H9 (cell line): Measurements from ENCODE around the gene SEMA6A. TPM values are rescaled to one million over a fixed set of nuclear protein-coding genes. Genes with fewer than 3 reads are reported as not detected.

Experiments
- DNase-seq: peaks from one replicate; pipeline ENCODE4 v3.0.0-alpha.2; 2017
- H2AFZ ChIP-seq: one replicate; pipeline ENCODE4 v1.6.1; 2013; ENCODE audit warnings: mild to moderate bottlenecking, low read length, control low read depth, moderate library complexity
- H2AK5ac ChIP-seq: 2 replicates; pipeline ENCODE4 v1.6.1; 2013; ENCODE audit warnings: low read length, control low read depth, mixed read lengths; ENCODE audit not compliant: insufficient read length
- H2BK120ac ChIP-seq: one replicate; pipeline ENCODE4 v1.6.1; 2013; ENCODE audit warnings: low read depth, mild to moderate bottlenecking, low read length, control low read depth, inconsistent platforms; ENCODE audit not compliant: poor library complexity, severe bottlenecking
- H2BK12ac ChIP-seq: 2 replicates; pipeline ENCODE4 v1.6.1; 2013; ENCODE audit warnings: low read length, control low read depth, mixed read lengths, low read depth; ENCODE audit not compliant: insufficient read length
- H2BK15ac ChIP-seq: 2 replicates; pipeline ENCODE4 v1.6.1; 2013; ENCODE audit warnings: low read depth, low read length, control low read depth
- H2BK20ac ChIP-seq: one replicate; pipeline ENCODE4 v1.6.1; 2013; ENCODE audit warnings: low read depth, mild to moderate bottlenecking, low read length, control low read depth, inconsistent platforms; ENCODE audit not compliant: poor library complexity, severe bottlenecking
- H2BK5ac ChIP-seq: 2 replicates; pipeline ENCODE4 v1.6.1; 2013; ENCODE audit warnings: low read length, control low read depth, mixed read lengths; ENCODE audit not compliant: insufficient read length
- H3K14ac ChIP-seq: 2 replicates; pipeline ENCODE4 v1.6.1; 2013; ENCODE audit warnings: low read length, control low read depth; ENCODE audit not compliant: insufficient read depth
- H3K18ac ChIP-seq: 2 replicates; pipeline ENCODE4 v1.6.1; 2013; ENCODE audit warnings: low read depth, mild to moderate bottlenecking, mixed read lengths, low read length, control low read depth; ENCODE audit not compliant: insufficient read length
- H3K23ac ChIP-seq: 2 replicates; pipeline ENCODE4 v1.6.1; 2013; ENCODE audit warnings: low read length, control low read depth, mixed read lengths, low read depth; ENCODE audit not compliant: insufficient read length
- H3K23me2 ChIP-seq: 2 replicates; pipeline ENCODE4 v1.6.1; 2013; ENCODE audit warnings: low read depth, mild to moderate bottlenecking, mixed read lengths, low read length, control low read depth; ENCODE audit not compliant: insufficient read length, poor library complexity, severe bottlenecking
- H3K27ac ChIP-seq: 2 replicates; pipeline ENCODE4 v1.5.1; 2013; ENCODE audit warnings: low read length, control low read depth, mixed read lengths, low read depth; ENCODE audit not compliant: insufficient read length
- H3K27me3 ChIP-seq: 2 replicates; pipeline ENCODE4 v1.6.1; 2013; ENCODE audit warnings: low read length, control low read depth, inconsistent platforms; ENCODE audit not compliant: insufficient read depth
- H3K4ac ChIP-seq: 2 replicates; pipeline ENCODE4 v1.6.1; 2013; ENCODE audit warnings: low read depth, mild to moderate bottlenecking, control low read depth, inconsistent platforms, low read length, moderate library complexity
- H3K4me1 ChIP-seq: 2 replicates; pipeline ENCODE4 v1.6.1; 2013; ENCODE audit warnings: low read length, control low read depth, inconsistent platforms; ENCODE audit not compliant: insufficient read depth
- H3K4me2 ChIP-seq: 2 replicates; pipeline ENCODE4 v1.6.1; 2013; ENCODE audit warnings: low read length, control low read depth, mixed read lengths; ENCODE audit not compliant: insufficient read length, insufficient read depth
- H3K56ac ChIP-seq: 2 replicates; pipeline ENCODE4 v1.6.1; 2013; ENCODE audit warnings: low read depth, mild to moderate bottlenecking, mixed read lengths, low read length, control low read depth; ENCODE audit not compliant: insufficient read length
- H3K79me1 ChIP-seq: 2 replicates; pipeline ENCODE4 v1.6.1; 2013; ENCODE audit warnings: low read depth, mild to moderate bottlenecking, moderate library complexity, low read length, control low read depth, inconsistent platforms; ENCODE audit not compliant: insufficient read depth, poor library complexity, severe bottlenecking
- H3K79me2 ChIP-seq: 2 replicates; pipeline ENCODE4 v1.6.1; 2013; ENCODE audit warnings: low read length, control low read depth, inconsistent platforms; ENCODE audit not compliant: insufficient read depth
- H3K9ac ChIP-seq: 2 replicates; pipeline ENCODE4 v1.6.1; 2013; ENCODE audit warnings: low read length, control low read depth, mixed read lengths; ENCODE audit not compliant: insufficient read length; ENCODE audit errors: extremely low read depth
- H3K9me3 ChIP-seq: one replicate; pipeline ENCODE4 v1.6.1; 2013; ENCODE audit warnings: low read depth, low read length, inconsistent platforms; ENCODE audit not compliant: control insufficient read depth
- H3T11ph ChIP-seq: one replicate; pipeline ENCODE4 v1.6.1; 2013; ENCODE audit warnings: mild to moderate bottlenecking, low read length, control low read depth, inconsistent platforms
- H4K20me1 ChIP-seq: one replicate; pipeline ENCODE4 v1.6.1; 2013; ENCODE audit not compliant: control insufficient read depth, insufficient read length, insufficient read depth
- H4K5ac ChIP-seq: 2 replicates; pipeline ENCODE4 v1.6.1; 2013; ENCODE audit warnings: low read depth, mild to moderate bottlenecking, mixed read lengths, low read length, control low read depth; ENCODE audit not compliant: insufficient read length
- H4K8ac ChIP-seq: replicated peaks from 2 replicates; pipeline ENCODE4 v1.6.1; 2013; ENCODE audit warnings: low read length, control low read depth, mixed read lengths, low read depth; ENCODE audit not compliant: insufficient read length
- H4K91ac ChIP-seq: 2 replicates; pipeline ENCODE4 v1.6.1; 2013; ENCODE audit warnings: low read depth, mild to moderate bottlenecking, moderate library complexity, mixed read lengths, low read length, control low read depth; ENCODE audit not compliant: insufficient read length
- H3K27ac Mint-ChIP-seq, 3 experiments: 2 replicates in 2 of 3; 3 replicates in 1 of 3; pipeline ENCODE4 v1.8.0; 2020 to 2021; ENCODE audit warnings: mixed read lengths in 3 of 3, mild to moderate bottlenecking in 1 of 3, moderate library complexity in 1 of 3
- H3K27me3 Mint-ChIP-seq: 2 replicates; pipeline ENCODE4 v1.8.0; 2021; ENCODE audit warnings: low read depth, mild to moderate bottlenecking, moderate library complexity, mixed read lengths
- H3K36me3 Mint-ChIP-seq, 3 experiments: 2 replicates in 2 of 3; 3 replicates in 1 of 3; pipeline ENCODE4 v1.8.0; 2020 to 2021; ENCODE audit warnings: low read depth in 3 of 3, mixed read lengths in 3 of 3; ENCODE audit not compliant: insufficient read depth in 1 of 3
- H3K4me1 Mint-ChIP-seq, 2 experiments: 2 replicates each; pipeline ENCODE4 v1.8.0; 2020; ENCODE audit warnings: mixed read lengths in 2 of 2
- H3K4me3 Mint-ChIP-seq, 2 experiments: 2 replicates in 1 of 2; 3 replicates in 1 of 2; pipeline ENCODE4 v1.8.0; 2020 to 2021; ENCODE audit warnings: mild to moderate bottlenecking in 2 of 2, mixed read lengths in 2 of 2, moderate library complexity in 1 of 2
- H3K9me3 Mint-ChIP-seq, 2 experiments: 2 replicates in 1 of 2; 3 replicates in 1 of 2; pipeline ENCODE4 v1.8.0; 2020; ENCODE audit warnings: mild to moderate bottlenecking in 2 of 2, mixed read lengths in 2 of 2, moderate library complexity in 1 of 2
- WGBS: extraction: QIAGEN DNeasy Blood & Tissue Kit; methylation state at CpG from one replicate; pipeline ENCODE4 v1.1.7; 2013; ENCODE audit warnings: missing lambda C conversion rate, low lambda C conversion rate, mixed read lengths; ENCODE audit not compliant: insufficient read length; ENCODE audit errors: extremely low coverage; 5-methylcytosine and 5-hydroxymethylcytosine counted together
- total RNA-seq: library from RNA; stranded (reverse); gene quantifications from 2 replicates; pipeline ENCODE4 v1.2.1, GENCODE V29; 2021
- TF ChIP-seq, protein P1 (sequence below): fragments of 200-600 bp; sonication (generic); conservative IDR thresholded peaks from 3 replicates; pipeline ENCODE4 v1.8.0; 2021; ENCODE audit warnings: antibody characterized with exemption, mild to moderate bottlenecking

The SEMA6A gene
- total RNA-seq, 1 experiment from 2014 or later: 354 TPM

DNA sequence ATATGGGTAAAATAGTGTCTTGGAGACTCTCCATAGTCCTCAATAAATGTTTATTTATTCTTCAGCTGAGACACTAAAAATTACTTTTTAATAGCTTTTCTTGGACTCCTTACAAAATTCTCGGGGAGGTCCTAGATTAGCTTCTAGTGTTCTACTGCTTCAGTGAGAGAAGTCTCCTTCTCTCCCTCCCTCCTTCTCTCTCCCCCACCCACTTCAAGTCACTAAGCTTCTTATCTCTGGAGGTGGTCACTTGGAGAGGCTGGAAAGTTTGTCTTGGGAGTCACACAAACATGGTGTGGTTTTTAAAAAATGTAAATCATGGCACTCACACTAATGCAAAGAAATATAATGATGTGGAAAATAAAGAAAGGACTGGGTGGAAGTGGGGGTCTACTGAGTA, 64.1 kb downstream of the SEMA6A start:
- Mint-ChIP-seq H3K9me3 (no peaks in the 10 kb centered on the region), H3K36me3 (peaks cover 2 to 21% (median 13%) of the 10 kb centered on the region in 3 experiments; a peak in 5 of 7 replicates), H3K27me3 (no peaks in the 10 kb centered on the region; the same call in 1 of the 2 replicates), H3K4me1 (peaks cover 72 to 78% of the 10 kb centered on the region in 2 experiments), H3K4me3 (no peak overlapping the region), H3K27ac (peak overlapping the region in 2 of 3 experiments; percentile 20 to 42; a peak in 1 of 7 replicates)
- Histone ChIP-seq H2AK5ac (no peak overlapping the region), H2BK20ac (no peak overlapping the region), H3K27me3 (no peaks in the 10 kb centered on the region), H4K91ac (no peak overlapping the region), H4K8ac (no peak overlapping the region), H3K14ac (no peak overlapping the region), H2BK120ac (no peak overlapping the region), H3K4me1 (peaks cover 25% of the 10 kb centered on the region), H3K27ac (no peak overlapping the region), H3K4ac (no peak overlapping the region), H3K9me3 (no peaks in the 10 kb centered on the region), H3K23ac (no peak overlapping the region), H4K20me1 (peaks cover 5% of the 10 kb centered on the region), H3T11ph (no peak overlapping the region), H3K56ac (no peak overlapping the region), H3K79me1 (no peaks in the 10 kb centered on the region), H3K4me2 (no peak overlapping the region), H3K9ac (no peak overlapping the region), H2AFZ (no peak overlapping the region), H3K23me2 (no peaks in the 10 kb centered on the region), H2BK15ac (no peak overlapping the region), H4K5ac (no peak overlapping the region), H3K18ac (no peak overlapping the region), H3K79me2 (peaks cover 95% of the 10 kb centered on the region), H2BK12ac (no peak overlapping the region), H2BK5ac (no peak overlapping the region)
- WGBS: no CpG with 5 or more reads among the region's 1 CpG
- DNase-seq: no peak
- TF ChIP-seq, protein P1, sequence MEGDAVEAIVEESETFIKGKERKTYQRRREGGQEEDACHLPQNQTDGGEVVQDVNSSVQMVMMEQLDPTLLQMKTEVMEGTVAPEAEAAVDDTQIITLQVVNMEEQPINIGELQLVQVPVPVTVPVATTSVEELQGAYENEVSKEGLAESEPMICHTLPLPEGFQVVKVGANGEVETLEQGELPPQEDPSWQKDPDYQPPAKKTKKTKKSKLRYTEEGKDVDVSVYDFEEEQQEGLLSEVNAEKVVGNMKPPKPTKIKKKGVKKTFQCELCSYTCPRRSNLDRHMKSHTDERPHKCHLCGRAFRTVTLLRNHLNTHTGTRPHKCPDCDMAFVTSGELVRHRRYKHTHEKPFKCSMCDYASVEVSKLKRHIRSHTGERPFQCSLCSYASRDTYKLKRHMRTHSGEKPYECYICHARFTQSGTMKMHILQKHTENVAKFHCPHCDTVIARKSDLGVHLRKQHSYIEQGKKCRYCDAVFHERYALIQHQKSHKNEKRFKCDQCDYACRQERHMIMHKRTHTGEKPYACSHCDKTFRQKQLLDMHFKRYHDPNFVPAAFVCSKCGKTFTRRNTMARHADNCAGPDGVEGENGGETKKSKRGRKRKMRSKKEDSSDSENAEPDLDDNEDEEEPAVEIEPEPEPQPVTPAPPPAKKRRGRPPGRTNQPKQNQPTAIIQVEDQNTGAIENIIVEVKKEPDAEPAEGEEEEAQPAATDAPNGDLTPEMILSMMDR: no peak
